Epithelial cell of proximal tubule (primary cell): ENCODE results near the gene GNG2. TPM values are rescaled to one million over a fixed set of nuclear protein-coding genes. Genes with fewer than 3 reads are reported as not detected.

Experiments
- DNase-seq: peaks from one replicate; pipeline ENCODE4 v3.0.0-alpha.2; 2011; ENCODE audit warnings: low read depth
- H3K4me3 ChIP-seq: 2 replicates; pipeline ENCODE4 v1.5.1; 2011; ENCODE audit warnings: low read depth, mild to moderate bottlenecking, low read length
- CTCF ChIP-seq: conservative IDR thresholded peaks from 2 replicates; pipeline ENCODE4 v1.5.1; 2012; ENCODE audit warnings: low read depth, mild to moderate bottlenecking, low read length
- total RNA-seq: library from RNA; depleted of rRNA; stranded (reverse); fragments of >200 nt; gene quantifications from 2 replicates; pipeline ENCODE4 v1.2.3, GENCODE V29; 2015

GNG2 gene
- total RNA-seq: 1.8 and 2.5 TPM in 2 replicates

- no peak for DNase-seq
- no peak for TF ChIP-seq CTCF
- H3K4me3 ChIP-seq: peak within 1 kb of the TSS; percentile 54
These were observed at the start of gene GNG2 for GRCh38 chr14:51860164-51860824. GNG2 (plus strand) TSS chr14:51860612; CDS start chr14:51950679, 90,067 bp downstream.

- H3K4me3 ChIP-seq: no peak overlapping the region
- DNase-seq: no peak
- TF ChIP-seq CTCF: no peak
These were observed 48.7 kb upstream of the GNG2 start for GRCh38 chr14:51811706-51812105.

- no peak for DNase-seq
- TF ChIP-seq CTCF: no peak
- no peak overlapping the region for H3K4me3 ChIP-seq
These were observed 44.4 kb upstream of the GNG2 start for GRCh38 chr14:51816031-51816430.

GRCh38 chr14:51817326-51817725 is 43.1 kb upstream of the GNG2 start:
- H3K4me3 ChIP-seq: no peak overlapping the region
- DNase-seq: no peak
- no peak for TF ChIP-seq CTCF

- TF ChIP-seq CTCF: no peak
- no peak for DNase-seq
- no peak overlapping the region for H3K4me3 ChIP-seq
These were observed 41.5 kb upstream of the GNG2 start for GRCh38 chr14:51818748-51819380.

- DNase-seq: no peak
- H3K4me3 ChIP-seq: no peak overlapping the region
- no peak for TF ChIP-seq CTCF
These were observed 38.6 kb upstream of the GNG2 start for GRCh38 chr14:51821822-51822221.

GRCh38 chr14:51822499-51822898 is 37.9 kb upstream of the GNG2 start:
- no peak for TF ChIP-seq CTCF
- H3K4me3 ChIP-seq: no peak overlapping the region
- DNase-seq: no peak
